RWPE1 (cell line): ENCODE results near the gene BMP2K.
A peak's percentile ranks its signal among the peaks of the same experiment; 100 is the strongest.

Experiments
- CTCF ChIA-PET: fragments of 350-600 bp; sonication (Branson Sonifier 250); formaldehyde crosslinking; extraction: SDS; loops from one replicate; lab custom pipeline; 2021; lab: Yijun Ruan, JAX
- POLR2A ChIA-PET: fragments of 400-600 bp; formaldehyde crosslinking; extraction: SDS; loops from one replicate; lab custom pipeline; 2020; ENCODE audit warnings: antibody characterized with exemption; ENCODE audit not compliant: low non-redundant PET; lab: Yijun Ruan, JAX
- DNase-seq: peaks from one replicate; pipeline ENCODE4 v3.0.0; 2012; ENCODE audit warnings: low spot score
- H3K27ac ChIP-seq: fragments of 450-650 bp; 2 replicates; pipeline ENCODE4 v1.5.1; 2017
- TF ChIP-seq, protein P1 (sequence below): fragments of 450-650 bp; conservative IDR thresholded peaks from 2 replicates; pipeline ENCODE4 v1.5.1; 2017; ENCODE audit warnings: low read depth, mild to moderate bottlenecking

BMP2K gene

GRCh38 chr4:78939667-78940008 lies 163.5 kb downstream of the BMP2K start:
- ChIA-PET CTCF (interaction anchor here (0.8 kb wide), 1 partner anchor 17 kb away, joined by 4 read pairs; no protein-coding TSS in a partner anchor), POLR2A (interaction anchor here (0.6 kb wide), 2 partner anchors 1080 to 1352 kb away, joined by 3 to 4 read pairs; no protein-coding TSS in a partner anchor)
- no peak for DNase-seq
- TF ChIP-seq, protein P1, sequence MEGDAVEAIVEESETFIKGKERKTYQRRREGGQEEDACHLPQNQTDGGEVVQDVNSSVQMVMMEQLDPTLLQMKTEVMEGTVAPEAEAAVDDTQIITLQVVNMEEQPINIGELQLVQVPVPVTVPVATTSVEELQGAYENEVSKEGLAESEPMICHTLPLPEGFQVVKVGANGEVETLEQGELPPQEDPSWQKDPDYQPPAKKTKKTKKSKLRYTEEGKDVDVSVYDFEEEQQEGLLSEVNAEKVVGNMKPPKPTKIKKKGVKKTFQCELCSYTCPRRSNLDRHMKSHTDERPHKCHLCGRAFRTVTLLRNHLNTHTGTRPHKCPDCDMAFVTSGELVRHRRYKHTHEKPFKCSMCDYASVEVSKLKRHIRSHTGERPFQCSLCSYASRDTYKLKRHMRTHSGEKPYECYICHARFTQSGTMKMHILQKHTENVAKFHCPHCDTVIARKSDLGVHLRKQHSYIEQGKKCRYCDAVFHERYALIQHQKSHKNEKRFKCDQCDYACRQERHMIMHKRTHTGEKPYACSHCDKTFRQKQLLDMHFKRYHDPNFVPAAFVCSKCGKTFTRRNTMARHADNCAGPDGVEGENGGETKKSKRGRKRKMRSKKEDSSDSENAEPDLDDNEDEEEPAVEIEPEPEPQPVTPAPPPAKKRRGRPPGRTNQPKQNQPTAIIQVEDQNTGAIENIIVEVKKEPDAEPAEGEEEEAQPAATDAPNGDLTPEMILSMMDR, result no peak
- H3K27ac ChIP-seq, result peak overlapping the region; percentile 69

GRCh38 chr4:78940752-78941151 lies 164.6 kb downstream of the BMP2K start:
- no peak for DNase-seq
- CTCF ChIA-PET, result interaction anchor here (0.7 kb wide), 1 partner anchor 151 kb away, joined by 4 read pairs; no protein-coding TSS in a partner anchor
- H3K27ac ChIP-seq, result no peak overlapping the region
- POLR2A ChIA-PET, result no interaction called here
- TF ChIP-seq, protein P1, result no peak

DNA sequence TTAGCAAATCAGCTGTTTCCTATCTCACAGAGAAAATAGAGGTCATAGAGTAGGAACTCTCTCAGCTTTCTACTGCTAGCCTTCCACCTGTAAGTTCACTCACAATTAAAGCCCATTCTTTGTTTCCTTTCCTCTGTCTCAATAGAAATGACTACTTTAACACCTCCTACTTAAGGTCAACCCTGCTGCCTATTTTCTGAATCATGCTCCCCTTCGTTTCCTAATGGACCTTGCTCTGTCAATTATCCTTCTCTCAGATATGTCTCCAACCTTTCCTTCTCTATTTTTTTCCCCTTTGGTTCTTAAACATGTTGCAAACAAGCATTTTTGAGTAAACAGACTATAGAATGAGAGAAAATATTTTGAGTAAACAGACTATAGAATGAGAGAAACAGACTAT lies 168.2 kb downstream of the BMP2K start:
- ChIA-PET CTCF (no interaction called here), POLR2A (no interaction called here)
- no peak for DNase-seq
- H3K27ac ChIP-seq, result no peak overlapping the region
- TF ChIP-seq, protein P1, result no peak

DNA sequence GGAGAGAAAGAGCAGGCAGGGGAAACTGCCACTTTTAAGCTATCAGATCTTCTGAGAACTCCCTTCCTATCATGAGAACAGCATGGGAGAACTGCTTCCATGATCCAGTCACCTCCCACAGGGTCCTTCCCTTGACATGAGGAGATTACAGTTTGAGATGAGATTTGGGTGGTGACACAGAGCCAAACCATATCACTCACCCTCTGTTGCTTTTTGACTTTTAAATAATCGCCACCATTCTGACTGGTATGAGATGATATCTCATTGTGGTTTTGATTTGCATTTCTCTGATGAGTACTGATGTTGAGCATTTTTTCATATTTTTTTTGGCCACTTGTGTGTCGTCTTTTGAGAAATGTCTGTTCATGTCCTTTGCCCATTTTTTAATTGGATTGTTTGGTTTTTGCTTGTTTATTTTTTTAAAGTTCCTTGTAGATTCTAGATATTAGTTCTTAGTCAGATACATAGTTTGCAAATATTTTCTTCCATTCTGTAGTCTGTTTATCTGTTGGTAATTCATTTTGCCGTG lies 169.6 kb downstream of the BMP2K start:
- TF ChIP-seq, protein P1, result no peak
- POLR2A ChIA-PET, result no interaction called here
- CTCF ChIA-PET, result interaction anchor here (0.7 kb wide), 1 partner anchor 26 kb away, joined by 3 read pairs; no protein-coding TSS in a partner anchor
- no peak overlapping the region for H3K27ac ChIP-seq
- DNase-seq, result no peak

DNA sequence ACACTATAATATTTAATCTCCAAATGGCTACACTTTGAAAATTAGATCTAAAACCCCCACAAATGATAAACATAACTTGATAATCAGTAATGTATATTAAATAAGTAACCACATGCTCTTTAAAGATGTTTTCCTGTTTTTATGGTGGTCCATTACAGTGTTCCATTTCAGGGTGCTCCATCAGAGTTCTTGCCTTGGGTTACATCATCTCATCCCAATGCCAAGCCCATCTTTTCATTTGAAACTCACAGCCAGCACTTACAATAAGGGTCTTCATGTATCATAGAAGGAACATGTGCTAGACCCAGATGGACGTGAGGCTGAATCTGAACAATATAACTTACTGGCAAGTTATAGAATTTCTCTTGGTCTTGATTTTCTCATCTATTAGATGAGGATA lies 173.6 kb downstream of the BMP2K start:
- DNase-seq, result no peak
- no peak overlapping the region for H3K27ac ChIP-seq
- POLR2A ChIA-PET, result no interaction called here
- CTCF ChIA-PET, result no interaction called here
- TF ChIP-seq, protein P1, result no peak

DNA sequence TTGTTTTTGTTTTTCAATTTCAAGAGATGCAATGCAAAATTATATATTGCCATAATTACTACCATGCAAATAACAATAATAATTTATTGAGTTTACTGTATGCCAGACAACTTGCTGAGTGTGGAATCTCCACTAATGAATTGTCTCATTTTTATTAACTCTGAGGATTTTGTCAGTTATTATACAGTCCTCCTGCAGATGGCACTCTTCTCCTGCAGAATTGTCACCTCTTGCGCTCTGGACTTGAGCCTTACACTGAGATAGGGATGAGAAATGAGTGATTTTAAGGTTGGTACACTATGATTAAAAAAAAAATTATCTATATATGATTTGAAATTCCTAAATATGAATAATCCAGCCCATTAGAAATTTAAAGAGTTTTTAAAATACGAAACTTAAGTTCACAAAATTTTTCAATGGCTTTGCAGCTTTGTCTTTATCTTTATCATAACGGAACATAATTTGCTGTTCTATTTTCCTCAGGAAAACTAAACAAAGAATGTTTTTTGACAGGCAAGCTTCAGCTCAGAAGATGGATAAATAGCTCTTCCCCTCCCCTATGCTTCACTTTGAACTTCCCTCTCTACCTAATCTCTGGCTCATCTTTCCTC lies 175.8 kb downstream of the BMP2K start:
- ChIA-PET POLR2A (no interaction called here), CTCF (interaction anchor here (0.5 to 0.8 kb wide), 4 partner anchors 73 to 1385 kb away, joined by 3 to 6 read pairs (median 3); no protein-coding TSS in a partner anchor)
- DNase-seq, result peak; percentile 34
- no peak overlapping the region for H3K27ac ChIP-seq
- TF ChIP-seq, protein P1, result peak; percentile 77
